ENCODE results near the gene FSIP1. TPM values are rescaled to one million over a fixed set of nuclear protein-coding genes. Genes with fewer than 3 reads are reported as not detected.

FSIP1 gene
- polyA plus RNA-seq, 3 donors = 0.10 to 0.48 (median 0.21) TPM

DNA sequence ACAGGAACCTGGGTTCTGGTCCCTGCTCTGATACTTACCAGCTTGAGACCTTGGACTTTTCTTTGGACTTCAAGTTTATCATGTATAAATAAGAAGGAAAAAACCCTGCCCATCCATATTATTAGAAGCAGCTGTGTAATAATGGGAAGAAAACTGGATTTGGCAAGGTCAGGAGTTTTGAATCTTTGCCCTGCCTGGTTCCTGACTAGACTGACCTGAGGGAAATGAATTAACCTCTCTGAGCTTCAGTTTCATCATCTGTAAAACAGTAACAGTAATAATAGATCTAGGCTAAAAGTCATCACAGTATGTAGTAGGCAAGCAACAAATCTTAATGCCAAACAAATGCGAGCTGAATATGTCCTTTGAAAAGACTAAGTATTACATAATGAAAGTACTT lies 68.8 kb downstream of the FSIP1 start:
- no peak overlapping the region for H3K27ac Mint-ChIP-seq
- no peaks in the 10 kb centered on the region for H3K27me3 Mint-ChIP-seq (ENCODE audit: low read depth in 3 of 3)
- TF ChIP-seq, protein P1, sequence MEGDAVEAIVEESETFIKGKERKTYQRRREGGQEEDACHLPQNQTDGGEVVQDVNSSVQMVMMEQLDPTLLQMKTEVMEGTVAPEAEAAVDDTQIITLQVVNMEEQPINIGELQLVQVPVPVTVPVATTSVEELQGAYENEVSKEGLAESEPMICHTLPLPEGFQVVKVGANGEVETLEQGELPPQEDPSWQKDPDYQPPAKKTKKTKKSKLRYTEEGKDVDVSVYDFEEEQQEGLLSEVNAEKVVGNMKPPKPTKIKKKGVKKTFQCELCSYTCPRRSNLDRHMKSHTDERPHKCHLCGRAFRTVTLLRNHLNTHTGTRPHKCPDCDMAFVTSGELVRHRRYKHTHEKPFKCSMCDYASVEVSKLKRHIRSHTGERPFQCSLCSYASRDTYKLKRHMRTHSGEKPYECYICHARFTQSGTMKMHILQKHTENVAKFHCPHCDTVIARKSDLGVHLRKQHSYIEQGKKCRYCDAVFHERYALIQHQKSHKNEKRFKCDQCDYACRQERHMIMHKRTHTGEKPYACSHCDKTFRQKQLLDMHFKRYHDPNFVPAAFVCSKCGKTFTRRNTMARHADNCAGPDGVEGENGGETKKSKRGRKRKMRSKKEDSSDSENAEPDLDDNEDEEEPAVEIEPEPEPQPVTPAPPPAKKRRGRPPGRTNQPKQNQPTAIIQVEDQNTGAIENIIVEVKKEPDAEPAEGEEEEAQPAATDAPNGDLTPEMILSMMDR (IDR thresholded peaks at IDR 0.05) = no peak
- Histone ChIP-seq H3K4me3 (replicated peaks in 1 of 3; ENCODE audit: low read depth in 2 of 3, low read length in 3 of 3) (no peak overlapping the region), H3K27me3 (ENCODE audit: control insufficient read depth in 2 of 2, insufficient read depth in 2 of 2, low read length in 2 of 2) (no peaks in the 10 kb centered on the region), H3K79me2 (ENCODE audit: insufficient read depth, low read length) (no peaks in the 10 kb centered on the region), H3K4me1 (ENCODE audit: control insufficient read depth in 1 of 2, insufficient read depth in 2 of 2, low read length in 2 of 2) (no peaks in the 10 kb centered on the region), H3K27ac (ENCODE audit: low read depth in 1 of 2, low read length in 2 of 2) (no peak overlapping the region), H3K36me3 (replicated peaks in 1 of 2; ENCODE audit: control insufficient read depth in 1 of 2, insufficient read depth in 2 of 2, low read length in 2 of 2) (no peaks in the 10 kb centered on the region), H3K9ac (ENCODE audit: insufficient read depth, low read length, poor library complexity, severe bottlenecking) (no peak overlapping the region), H4K20me1 (ENCODE audit: insufficient read depth, low read length) (no peaks in the 10 kb centered on the region), H2AFZ (ENCODE audit: insufficient read depth, low read depth, low read length, poor library complexity, severe bottlenecking) (no peak overlapping the region), H3K9me3 (replicated peaks in 1 of 2; ENCODE audit: control insufficient read depth in 1 of 2, insufficient read depth in 1 of 2, low read length in 2 of 2) (peaks cover 0 to 5% of the 10 kb centered on the region in 2 donors), H3K4me2 (replicated peaks; ENCODE audit: extremely low read depth, low read length, poor library complexity, severe bottlenecking) (no peak overlapping the region)
- peaks cover 3% of the 10 kb centered on the region for H3K4me1 Mint-ChIP-seq
- WGBS (ENCODE audit: insufficient coverage) = no CpG with 5 or more reads among the region's 1 CpG
- DNase-seq = no peak
- no peaks in the 10 kb centered on the region for H3K36me3 Mint-ChIP-seq
- intact Hi-C loops (cut with micrococcal nuclease) = no loop called here
- no peak overlapping the region for H3K4me3 Mint-ChIP-seq
- peaks cover 0 to 11% (median 8%) of the 10 kb centered on the region in 7 donors for H3K9me3 Mint-ChIP-seq

DNA sequence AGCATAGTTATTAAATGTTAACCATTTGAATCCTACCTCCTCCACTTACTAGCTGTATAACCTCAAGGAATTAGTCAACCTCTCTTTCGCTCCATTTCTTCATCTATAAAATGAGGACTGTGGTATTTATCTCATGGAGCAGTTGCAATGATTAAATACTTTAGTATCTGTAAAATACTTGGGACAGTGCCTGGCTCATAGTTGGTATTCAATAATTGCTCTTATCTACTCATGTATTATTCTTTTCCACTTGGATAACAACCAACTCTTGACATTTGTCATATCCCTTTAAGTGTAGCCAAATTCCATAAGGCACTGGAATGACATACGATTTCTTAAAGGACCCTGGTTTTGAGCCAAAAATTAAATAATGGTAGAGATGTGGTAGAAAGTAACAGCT lies 72.0 kb downstream of the FSIP1 start:
- no peaks in the 10 kb centered on the region for H4K20me1 ChIP-seq (ENCODE audit: insufficient read depth, low read length)
- intact Hi-C loops (cut with micrococcal nuclease) = no loop called here
- no peak overlapping the region for H2AFZ ChIP-seq (ENCODE audit: insufficient read depth, low read depth, low read length, poor library complexity, severe bottlenecking)
- H3K4me1 ChIP-seq (ENCODE audit: control insufficient read depth in 1 of 2, insufficient read depth in 2 of 2, low read length in 2 of 2) = no peaks in the 10 kb centered on the region
- H3K36me3 ChIP-seq (replicated peaks in 1 of 2; ENCODE audit: control insufficient read depth in 1 of 2, insufficient read depth in 2 of 2, low read length in 2 of 2) = no peaks in the 10 kb centered on the region
- no peak overlapping the region for H3K4me3 ChIP-seq (replicated peaks in 1 of 3; ENCODE audit: low read depth in 2 of 3, low read length in 3 of 3)
- Mint-ChIP-seq H3K27ac (no peak overlapping the region), H3K4me3 (no peak overlapping the region), H3K27me3 (ENCODE audit: low read depth in 3 of 3) (no peaks in the 10 kb centered on the region), H3K36me3 (no peaks in the 10 kb centered on the region), H3K9me3 (peaks cover 0 to 5% (median 3%) of the 10 kb centered on the region in 7 donors), H3K4me1 (peaks cover 2% of the 10 kb centered on the region)
- no peak overlapping the region for H3K4me2 ChIP-seq (replicated peaks; ENCODE audit: extremely low read depth, low read length, poor library complexity, severe bottlenecking)
- peaks cover 0 to 3% of the 10 kb centered on the region in 2 donors for H3K9me3 ChIP-seq (replicated peaks in 1 of 2; ENCODE audit: control insufficient read depth in 1 of 2, insufficient read depth in 1 of 2, low read length in 2 of 2)
- no peak for DNase-seq
- WGBS (ENCODE audit: insufficient coverage) = no CpG with 5 or more reads among the region's 2 CpGs
- TF ChIP-seq, protein P1 (IDR thresholded peaks at IDR 0.05) = no peak
- H3K9ac ChIP-seq (ENCODE audit: insufficient read depth, low read length, poor library complexity, severe bottlenecking) = no peak overlapping the region
- H3K27ac ChIP-seq (ENCODE audit: low read depth in 1 of 2, low read length in 2 of 2) = no peak overlapping the region
- no peaks in the 10 kb centered on the region for H3K27me3 ChIP-seq (ENCODE audit: control insufficient read depth in 2 of 2, insufficient read depth in 2 of 2, low read length in 2 of 2)
- H3K79me2 ChIP-seq (ENCODE audit: insufficient read depth, low read length) = no peaks in the 10 kb centered on the region

Measured in CD14-positive monocyte (primary cell).